ENCODE results near the gene PTPN22.

Gene PTPN22

DNA sequence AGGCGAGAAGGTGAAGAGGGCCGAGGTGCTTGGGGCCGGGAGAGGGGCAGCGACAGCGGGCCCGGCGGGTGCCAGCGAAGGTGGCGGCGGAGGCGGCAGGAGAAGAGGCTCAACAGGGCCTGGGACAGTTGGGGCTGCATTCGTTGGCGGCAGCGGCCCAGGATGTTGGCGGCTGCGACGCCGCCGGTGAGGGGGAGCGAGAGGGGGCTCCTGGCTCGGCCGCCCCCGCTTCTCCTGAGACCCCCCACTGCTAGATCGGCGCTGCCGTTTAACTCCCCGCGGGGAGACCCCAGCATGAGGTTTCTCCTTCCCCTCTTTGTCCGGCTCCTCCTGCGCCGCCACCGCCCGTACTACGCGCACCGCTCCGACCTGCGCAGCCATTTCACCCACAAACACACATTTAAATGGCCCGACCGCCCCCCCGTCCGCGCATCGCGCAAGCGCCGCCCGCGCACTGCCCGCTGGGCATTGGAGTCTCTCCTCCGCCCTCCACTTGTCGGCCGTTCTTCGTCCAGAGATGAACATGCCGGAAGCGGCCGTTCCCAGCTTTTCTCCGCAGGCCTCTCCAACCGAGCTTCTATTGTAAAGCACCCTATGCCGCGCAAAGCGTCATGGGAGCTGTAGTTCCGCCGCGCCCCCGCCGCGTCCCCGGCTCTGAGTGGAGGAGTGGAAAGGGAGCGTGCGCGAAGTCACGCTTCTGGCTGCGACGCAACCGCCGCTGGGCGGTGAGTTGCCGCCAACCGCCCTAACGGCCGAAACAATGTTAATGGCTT, 59.4 kb downstream of the PTPN22 start, which contains the start of gene RSBN1:
Gene RSBN1, minus strand, starts transcription at position 589 of the 773 bp plus-strand sequence. Its CDS starts 64 bp downstream, at position 525.
- H3K4me3 ChIP-seq (replicated peaks in 1 of 2; ENCODE audit: low read depth in 2 of 2, low read length in 2 of 2) = peak within 1 kb of the TSS; percentile 88 to 95
- TF ChIP-seq CTCF (IDR thresholded peaks at IDR 0.05; ENCODE audit: low read depth, low read length) = no peak
- DNase-seq (ENCODE audit: low read depth in 2 of 2) = peak; percentile 99

DNA sequence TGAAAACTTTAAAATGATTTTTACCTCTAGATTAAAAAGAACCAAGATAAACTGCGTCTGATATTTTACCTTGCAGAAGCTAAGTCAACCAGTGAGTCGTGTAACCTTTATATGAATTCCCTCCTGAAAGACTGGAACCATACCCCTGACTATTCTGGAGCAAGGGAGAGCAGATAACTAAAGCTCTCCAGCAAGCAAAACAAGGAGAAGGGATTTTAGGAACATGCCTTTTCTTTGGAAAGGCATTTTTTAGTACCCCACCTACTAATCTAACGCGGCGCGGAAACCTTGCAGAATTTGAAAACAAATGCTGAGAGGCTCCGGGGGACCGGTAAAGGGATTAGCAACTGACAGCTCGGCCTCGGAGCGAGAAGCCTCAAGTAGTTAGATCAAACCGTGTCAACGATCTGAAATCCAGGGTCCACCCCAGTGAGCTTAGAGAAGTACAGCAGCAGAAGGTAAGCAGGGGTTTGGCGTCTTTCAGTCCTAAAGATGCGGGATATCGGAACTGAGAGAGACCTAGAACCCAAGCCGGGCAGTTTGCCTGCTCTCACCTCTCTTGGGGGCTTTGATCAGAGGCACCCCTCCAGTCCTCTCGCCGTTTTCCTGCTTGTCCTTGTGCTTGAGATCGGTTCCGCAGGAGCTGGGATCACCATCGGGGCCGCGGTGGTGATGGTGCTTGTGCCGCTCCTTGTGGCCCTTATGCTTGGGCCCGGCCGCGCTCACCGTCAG, 60.2 kb downstream of the PTPN22 start:
- no peak for TF ChIP-seq CTCF (IDR thresholded peaks at IDR 0.05; ENCODE audit: low read depth, low read length)
- DNase-seq (ENCODE audit: low read depth in 2 of 2) = peak; percentile 20 to 46
- peak overlapping the region; percentile 88 to 95 for H3K4me3 ChIP-seq (replicated peaks in 1 of 2; ENCODE audit: low read depth in 2 of 2, low read length in 2 of 2)

GRCh38 chr1:113809670-113810602, 61.6 kb downstream of the PTPN22 start:
- DNase-seq (ENCODE audit: low read depth in 2 of 2) = no peak
- no peak for TF ChIP-seq CTCF (IDR thresholded peaks at IDR 0.05; ENCODE audit: low read depth, low read length)
- peak overlapping the region; percentile 11 to 95 for H3K4me3 ChIP-seq (replicated peaks in 1 of 2; ENCODE audit: low read depth in 2 of 2, low read length in 2 of 2)

DNA sequence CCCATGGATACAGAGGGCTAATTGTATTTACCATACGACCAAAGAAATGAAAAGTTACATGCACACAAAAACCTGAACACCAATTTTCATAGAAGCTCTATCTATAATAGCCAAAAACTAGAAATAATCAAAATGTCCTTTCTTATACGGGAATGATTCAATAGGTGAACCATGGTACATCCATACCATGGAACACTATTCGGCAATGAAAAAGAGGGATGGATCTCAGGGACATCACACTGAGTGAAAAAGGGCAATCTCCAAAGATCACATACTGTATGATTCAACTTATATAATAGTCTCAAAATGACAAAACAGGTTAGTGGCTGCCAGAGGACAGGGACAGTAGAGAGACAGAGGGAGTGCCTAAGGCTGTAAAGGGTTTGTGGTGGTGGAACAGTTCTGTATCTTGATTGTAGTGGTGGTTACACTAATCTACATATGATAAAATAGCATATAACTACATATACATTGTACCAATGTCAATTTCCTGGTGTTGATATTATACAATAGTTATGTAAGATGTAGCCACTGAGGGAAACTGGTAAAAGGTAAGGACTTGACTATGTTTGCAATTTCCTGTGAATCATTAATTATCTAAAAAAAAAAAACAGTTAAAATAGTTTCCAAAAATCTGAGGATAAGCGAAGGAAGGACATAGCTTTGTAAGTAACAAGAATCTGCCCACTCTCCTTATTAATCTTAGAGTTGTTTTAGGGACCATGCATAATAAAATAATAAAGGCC, 62.9 kb downstream of the PTPN22 start:
- H3K4me3 ChIP-seq (replicated peaks in 1 of 2; ENCODE audit: low read depth in 2 of 2, low read length in 2 of 2) = no peak overlapping the region
- DNase-seq (ENCODE audit: low read depth in 2 of 2) = no peak
- TF ChIP-seq CTCF (IDR thresholded peaks at IDR 0.05; ENCODE audit: low read depth, low read length) = no peak

- DNase-seq (ENCODE audit: low read depth in 2 of 2) = no peak
- TF ChIP-seq CTCF (IDR thresholded peaks at IDR 0.05; ENCODE audit: low read depth, low read length) = no peak
- no peak overlapping the region for H3K4me3 ChIP-seq (replicated peaks in 1 of 2; ENCODE audit: low read depth in 2 of 2, low read length in 2 of 2)
Observed at GRCh38 chr1:113805639-113806038, 65.9 kb downstream of the PTPN22 start.

DNA sequence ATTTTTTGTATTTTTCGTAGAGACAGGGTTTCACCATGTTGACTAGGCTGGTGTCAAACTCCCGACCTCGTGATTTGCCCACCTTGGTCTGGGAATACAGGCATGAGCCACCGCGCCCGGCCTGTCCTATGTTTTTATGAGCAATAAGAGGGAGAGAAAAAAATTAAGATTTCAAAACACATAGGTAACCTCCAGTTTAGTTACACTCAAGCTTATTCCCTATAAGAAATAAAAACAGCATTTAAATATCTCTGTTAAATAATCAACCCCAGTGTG, 66.3 kb downstream of the PTPN22 start:
- TF ChIP-seq CTCF (IDR thresholded peaks at IDR 0.05; ENCODE audit: low read depth, low read length) = no peak
- no peak for DNase-seq (ENCODE audit: low read depth in 2 of 2)
- no peak overlapping the region for H3K4me3 ChIP-seq (replicated peaks in 1 of 2; ENCODE audit: low read depth in 2 of 2, low read length in 2 of 2)
